HG03460 (cell line): ENCODE results near the gene ASMT.
"Not testable (repeated sequence)": the region's sequence is repeated elsewhere in the genome, so short reads cannot be mapped to it uniquely, and the experiment has no call there.

ENCODE experiments used
- ATAC-seq: cut with Tn5 transposase; IDR thresholded peaks from one replicate; pipeline ENCODE4 v1.9.1; 2021; ENCODE audit not compliant: unreplicated experiment

Gene ASMT

DNA sequence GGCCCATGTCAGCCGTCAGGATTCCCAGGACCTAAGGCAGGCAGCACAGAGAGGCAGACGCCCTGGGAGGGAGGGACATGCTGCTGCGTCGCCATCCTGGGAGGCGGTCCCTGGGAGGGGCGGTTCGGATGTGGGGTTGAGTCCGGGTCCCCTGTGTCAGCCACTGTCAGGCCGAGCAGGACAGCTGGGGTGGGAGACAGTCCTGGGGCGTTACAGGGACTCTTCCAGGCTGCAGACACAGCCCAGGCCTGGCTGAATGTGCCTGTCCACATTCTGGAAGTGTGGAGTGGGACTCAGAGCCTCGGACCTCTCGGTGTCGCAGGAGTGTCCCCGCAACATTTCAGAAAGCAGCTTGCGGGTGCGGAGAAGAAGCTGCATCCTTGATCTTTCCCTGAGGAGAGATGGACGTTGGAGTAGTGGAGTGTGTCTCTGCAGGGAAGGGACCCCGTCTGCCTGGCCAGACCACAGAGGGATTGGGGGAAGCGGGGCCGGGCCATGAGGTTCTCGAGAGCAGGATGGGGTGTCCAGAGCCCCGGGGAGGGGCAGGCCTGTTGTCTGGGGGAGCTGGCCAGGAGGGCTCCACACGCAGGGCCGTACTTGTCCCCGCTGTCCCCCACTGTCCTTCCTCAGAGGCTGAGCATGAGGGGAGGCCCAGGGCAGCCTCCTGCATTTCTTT is 17.4 kb upstream of the ASMT start:
- ATAC-seq = no peak

DNA sequence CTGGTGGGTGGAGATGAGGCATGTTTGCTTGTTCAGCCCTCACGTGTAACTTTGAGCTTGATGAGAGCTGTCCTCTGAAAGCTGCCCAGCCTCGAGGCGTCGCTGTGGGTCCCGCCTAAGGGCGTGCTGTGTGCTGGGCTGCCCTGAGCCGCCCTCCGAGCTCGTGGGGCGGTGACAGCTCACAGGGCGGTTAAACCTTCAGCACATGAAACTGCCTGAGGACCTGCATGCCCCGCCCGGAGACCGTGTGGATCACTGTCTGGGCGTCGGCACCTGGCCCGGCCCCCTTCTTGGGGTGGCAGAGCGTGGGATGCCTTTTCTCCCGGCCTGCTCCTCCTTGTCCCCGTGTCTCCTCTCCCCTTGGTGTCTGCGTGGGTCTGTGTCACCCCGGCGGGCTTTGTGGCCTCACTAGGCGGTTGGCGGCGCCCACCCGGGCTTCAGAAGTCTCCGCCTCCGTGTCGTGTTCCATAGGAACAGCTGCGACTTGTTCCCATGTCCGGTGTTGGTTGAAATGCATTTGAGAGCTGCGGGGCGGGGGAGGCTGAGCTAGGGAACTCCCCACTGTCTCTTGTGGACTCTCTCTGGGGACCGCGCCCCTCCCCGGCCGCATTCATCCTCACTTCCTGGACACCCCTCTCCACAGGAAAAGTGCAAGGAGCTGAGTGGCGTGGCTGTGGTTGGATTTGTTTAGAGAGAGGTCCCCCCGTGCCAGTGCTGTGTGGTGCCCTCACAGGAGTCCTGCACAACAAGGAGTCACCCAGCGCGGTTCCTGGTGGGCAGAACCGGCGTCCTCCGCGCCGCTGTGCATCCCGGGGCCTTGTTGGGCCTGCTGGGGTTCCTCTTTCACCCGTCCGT is 16.6 kb upstream of the ASMT start:
- ATAC-seq = no peak

DNA sequence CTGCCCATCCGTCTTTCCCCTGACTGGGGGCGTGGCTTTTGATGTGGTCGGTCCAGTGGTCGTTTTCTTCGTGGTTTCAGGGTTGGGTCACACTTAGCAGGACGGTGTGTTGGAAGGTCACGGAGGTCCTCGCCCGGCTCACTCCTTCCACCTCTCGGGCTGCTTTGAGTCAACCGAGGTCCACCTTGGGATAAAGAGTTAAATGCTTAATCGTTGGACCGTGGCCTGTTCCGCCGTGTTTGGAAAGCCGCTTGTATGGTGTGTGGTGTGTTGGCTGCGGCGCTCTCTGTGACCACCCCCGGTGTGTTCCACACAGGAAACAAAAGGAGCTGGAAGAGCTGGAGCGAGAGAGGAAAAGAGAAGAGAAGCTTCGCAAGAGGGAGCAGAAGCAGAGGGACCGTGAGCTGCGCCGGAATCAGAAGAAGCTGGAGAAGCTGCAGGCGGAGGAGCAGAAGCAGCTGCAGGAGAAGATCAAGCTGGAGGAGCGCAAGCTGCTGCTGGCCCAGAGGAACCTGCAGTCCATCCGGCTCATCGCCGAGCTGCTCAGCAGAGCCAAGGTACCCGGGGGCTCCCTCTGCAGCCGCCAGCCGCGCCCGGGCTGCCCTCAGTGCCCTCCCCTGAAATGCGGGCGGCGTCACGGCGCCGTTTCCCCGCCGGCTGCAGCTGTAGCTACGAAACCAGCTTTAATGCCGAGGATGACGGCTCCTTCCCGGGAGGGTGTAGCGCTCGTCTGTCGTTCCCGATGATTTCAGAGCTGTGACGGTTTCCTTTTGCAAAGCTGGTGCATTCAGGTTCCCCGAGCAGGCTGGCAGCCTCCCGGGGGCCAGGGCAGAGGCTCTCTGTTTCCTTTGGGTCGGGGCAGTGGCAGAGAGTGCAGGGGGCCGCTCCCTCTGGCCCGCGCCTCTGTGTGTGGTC is 15.7 kb upstream of the ASMT start:
- ATAC-seq = no peak

DNA sequence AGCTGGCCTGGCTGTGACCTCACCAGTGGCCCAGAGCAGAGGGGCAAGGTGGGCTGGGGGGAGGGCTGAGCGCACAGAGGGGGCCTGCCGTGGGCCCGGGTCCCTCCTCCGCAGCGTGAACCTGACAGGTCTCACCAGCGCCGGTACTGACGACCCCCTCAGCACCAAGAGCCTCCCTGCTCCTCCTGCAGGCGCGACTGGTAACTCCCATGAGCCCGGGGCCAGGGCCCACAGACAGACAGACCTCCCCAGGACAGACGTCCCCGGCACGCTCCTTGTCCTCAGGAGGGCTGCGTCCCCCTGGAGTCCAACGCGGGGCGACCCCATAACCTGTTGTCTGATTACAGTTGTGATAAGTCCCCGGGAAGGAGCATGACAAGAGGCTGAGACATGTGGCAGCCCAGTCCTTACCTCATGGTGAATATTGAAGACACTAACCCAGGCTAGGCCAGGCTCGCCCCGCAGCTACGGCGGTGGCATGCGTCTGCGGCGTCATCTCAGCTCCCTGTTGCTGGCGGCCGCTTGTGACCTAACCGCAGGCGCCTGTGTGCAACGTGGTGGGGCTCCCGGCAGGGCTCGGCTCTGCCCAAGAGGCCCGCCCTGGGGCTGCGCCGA is 15.0 kb upstream of the ASMT start:
- ATAC-seq = no peak

DNA sequence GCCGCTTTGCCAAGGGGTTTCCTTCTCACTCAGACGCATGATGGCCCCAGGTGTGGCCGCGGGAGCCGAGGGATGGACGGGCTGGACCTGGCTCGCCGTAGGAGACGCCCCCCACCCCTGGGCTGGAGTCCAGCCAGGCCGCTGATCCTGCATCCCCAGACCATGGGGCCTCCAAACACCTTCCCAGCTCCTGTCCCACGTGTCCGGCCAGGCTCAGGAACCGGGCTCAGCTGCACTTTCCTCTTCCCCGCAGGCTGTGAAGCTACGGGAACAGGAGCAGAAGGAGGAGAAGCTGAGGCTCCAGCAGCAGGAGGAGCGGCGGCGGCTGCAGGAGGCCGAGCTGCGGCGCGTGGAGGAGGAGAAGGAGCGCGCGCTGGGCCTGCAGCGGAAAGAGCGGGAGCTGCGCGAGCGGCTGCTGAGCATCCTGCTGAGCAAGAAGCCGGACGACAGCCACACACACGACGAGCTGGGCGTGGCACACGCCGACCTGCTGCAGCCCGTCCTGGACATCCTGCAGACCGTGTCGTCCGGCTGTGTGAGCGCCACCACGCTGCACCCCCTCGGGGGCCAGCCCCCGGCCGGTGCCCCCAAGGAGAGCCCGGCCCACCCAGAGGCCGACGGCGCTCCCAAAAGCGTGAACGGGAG is 14.3 kb upstream of the ASMT start:
- ATAC-seq = no peak

DNA sequence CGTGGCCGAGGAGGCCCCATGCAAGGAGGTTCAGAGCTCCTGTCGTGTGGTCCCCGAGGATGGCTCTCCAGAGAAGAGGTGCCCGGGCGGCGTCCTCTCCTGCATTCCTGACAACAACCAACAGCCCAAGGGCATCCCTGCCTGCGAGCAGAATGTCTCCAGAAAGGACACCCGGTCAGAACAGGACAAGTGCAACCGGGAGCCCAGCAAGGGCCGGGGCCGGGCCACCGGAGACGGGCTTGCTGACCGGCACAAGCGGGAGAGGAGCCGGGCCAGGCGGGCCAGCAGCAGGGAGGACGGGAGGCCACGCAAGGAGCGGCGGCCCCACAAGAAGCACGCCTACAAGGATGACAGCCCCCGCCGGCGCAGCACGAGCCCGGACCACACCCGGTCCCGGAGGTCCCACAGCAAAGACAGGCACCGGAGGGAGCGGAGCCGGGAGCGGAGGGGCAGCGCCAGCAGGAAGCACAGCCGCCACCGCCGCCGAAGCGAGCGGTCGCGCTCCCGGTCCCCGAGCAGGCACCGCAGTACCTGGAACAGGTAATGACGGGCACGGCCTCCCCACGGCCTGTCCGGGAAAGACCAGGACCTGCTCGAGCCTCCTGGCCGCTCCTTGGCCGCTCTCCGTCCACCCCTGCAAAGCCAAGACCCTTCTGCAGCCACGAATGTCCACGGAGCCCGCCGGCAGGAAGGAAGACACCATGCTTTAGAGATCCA is 13.7 kb upstream of the ASMT start:
- no peak for ATAC-seq

DNA sequence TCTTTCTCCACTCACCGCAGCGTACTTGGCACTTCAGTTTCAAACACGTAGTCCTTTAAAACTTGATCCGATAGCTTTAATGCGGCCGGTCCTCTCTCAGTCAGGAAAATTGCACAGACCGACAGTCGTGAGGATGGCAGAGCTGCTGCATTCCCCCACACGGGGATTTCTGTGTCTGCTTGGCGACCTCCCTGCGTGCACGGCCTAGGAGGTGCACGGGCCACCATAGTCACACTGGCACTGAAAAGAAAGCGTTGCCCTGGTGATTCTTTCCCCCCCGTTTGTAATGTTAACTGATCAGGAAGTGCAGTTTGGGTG is 13.1 kb upstream of the ASMT start:
- ATAC-seq = no peak

DNA sequence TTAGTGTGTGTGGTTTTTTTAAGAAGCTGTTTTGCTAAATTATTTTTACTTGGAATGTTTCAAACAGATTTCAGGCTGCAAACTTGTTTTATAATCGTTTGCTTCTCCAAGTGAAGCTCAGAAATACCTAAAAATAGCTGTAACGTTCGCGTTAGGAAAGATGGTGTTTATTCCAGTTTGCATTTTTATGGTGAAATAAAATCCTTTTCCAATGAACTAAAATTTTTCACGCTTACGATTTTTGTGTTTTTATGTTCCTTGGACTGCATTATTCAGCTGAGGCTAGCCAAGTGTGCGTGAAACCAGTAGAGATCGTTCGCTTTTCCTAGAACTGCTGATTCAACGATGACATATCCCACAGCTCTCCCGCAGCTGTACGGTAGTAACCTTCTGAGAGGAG is 12.6 kb upstream of the ASMT start:
- ATAC-seq = no peak

DNA sequence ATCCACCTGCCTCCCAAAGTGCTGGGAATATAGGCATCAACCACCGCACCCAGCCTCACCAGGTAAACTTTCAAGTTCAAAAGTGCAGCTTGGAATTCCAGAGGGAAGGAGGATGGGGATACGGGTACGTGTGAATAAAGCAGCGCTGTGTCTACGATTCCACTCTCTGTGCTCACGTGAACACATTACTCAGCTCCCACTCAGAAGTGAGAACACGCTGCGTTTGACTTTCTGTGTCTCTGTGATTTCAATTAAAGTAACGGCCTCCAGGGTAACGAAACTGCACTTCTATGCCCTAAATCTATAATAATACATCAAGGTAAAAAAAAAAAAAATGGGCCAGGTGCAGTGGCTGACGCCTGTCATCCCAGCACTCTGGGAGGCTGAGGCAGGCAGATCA is 8.4 kb upstream of the ASMT start:
- no peak for ATAC-seq

DNA sequence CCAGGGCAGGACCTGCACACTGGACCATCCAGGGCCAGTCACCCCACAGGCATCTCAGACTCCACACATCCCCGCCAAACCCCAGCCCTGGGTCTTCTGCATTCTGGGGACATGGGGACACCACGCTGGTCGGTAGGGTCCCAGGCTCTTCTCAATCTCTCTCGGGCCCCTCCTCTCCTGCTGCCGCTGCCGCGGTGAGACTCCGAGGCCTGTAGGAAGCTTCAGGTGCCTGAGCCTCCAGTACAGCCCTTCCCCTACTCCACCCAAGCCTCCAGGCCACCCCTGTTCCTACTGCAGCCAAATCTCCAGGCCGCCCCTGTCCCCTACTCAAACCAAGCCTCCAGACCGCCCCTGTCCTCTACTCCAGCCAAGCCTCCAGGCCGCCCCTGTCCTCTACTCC is 5.5 kb upstream of the ASMT start:
- no peak for ATAC-seq

DNA sequence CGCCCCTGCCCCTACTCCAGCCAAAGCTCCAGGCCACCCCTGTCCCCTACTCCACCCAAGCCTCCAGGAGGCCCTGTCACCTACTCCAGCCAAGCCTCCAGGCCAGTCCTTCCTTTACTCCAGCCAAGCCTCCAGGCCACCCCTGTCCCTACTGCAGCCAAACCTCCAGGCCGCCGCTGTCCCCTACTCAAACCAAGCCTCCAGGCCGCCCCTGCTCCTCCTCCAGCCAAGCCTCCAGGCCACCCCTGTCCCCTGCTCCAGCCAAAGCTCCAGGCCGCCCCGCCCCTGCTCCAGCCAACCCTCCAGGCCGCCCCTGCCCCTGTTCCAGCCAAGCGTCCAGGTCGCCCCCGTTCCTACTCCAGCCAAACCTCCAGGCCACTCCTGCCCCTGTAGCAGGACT is 5.1 kb upstream of the ASMT start:
- no peak for ATAC-seq

DNA sequence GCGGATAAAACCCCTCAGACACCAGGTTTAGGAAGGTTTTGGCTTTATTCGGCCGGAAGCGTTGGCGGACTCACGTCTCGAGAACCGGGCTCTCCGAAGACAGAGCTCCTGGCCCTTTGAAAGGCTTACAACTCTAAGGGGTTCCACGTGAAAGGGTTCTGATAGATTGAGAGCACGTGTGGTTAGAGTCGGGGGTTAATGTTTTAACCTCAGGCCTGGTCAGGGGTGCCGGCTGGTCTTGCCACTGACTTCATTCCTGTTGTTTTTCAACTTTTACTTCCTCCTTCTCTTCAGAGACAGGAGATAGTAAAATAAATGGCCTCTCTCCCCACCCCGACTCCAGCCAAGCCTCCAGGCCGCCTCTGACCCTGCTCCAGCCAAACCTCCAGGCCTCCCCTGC is 4.7 kb upstream of the ASMT start:
- no peak for ATAC-seq

DNA sequence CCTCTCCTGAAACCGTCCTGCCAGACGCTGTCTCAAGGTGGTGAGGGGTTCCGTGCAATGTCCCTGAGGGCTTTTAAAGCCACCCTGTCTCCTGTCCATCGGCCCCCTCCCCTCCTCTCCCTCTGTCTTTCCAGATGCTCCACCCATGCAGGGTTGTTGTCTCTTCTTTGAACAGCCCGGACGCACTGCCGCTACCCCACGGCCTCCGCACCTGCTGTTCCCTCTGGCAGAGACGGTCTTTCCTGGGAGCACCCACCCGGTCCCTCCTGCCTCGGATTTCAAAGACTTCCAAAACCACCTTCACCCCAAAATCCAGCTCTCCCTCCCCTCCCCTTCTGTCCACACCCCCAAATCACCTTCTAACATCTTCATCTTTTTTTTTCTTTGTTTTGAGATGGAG is 4.1 kb upstream of the ASMT start:
- no peak for ATAC-seq

DNA sequence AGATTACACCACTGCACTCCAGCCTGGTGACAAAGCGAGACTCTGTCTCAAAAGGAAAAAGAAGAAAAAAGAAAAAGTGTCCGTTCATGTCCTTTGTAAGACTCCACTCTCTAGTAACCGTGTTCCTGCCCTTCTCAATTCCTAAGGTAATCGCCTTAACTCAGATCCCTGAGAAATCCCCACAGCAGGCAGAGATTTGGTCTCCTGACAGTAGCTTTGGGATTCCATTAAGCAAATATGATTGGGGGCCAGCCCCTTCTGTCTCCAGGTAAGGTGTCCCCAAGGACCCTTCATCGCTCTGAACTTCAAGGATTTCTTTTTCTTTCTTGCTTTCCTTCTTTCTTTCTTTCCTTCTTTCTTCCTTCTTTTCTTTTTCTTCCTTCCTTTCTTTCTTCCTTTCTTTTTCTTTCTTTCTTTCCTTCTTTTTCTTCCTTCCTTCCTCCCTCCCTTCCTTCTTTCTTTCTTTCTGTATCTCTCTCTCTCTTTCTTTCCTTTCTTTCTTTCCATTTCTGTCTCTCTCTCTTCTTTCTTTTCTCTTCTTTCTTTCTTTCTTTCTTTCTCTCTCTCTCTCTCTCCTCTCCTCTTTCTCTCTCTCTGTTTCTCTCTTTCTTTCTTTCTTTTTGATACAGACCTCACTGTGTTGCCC is 2.1 kb upstream of the ASMT start:
- ATAC-seq = no peak

DNA sequence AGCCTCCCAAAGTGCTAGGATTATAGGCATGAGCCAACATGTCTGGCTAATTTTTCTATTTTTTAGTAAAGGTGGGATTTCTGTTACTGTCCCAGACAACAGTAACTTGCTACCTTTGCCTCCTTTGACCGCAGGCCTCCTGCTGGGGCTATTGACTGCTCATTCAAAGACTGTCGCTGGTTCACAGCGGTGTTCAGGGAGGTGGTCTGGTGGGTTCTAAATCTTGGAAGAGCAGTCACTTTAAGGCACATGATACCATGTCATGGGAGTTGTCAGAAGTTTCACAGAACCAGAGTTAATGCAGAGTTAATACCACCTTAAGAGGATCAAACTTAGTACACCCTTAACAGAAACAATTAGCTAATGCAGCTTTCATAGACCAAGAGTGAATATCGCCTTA is 3.8 kb downstream of the ASMT start:
- ATAC-seq = no peak

DNA sequence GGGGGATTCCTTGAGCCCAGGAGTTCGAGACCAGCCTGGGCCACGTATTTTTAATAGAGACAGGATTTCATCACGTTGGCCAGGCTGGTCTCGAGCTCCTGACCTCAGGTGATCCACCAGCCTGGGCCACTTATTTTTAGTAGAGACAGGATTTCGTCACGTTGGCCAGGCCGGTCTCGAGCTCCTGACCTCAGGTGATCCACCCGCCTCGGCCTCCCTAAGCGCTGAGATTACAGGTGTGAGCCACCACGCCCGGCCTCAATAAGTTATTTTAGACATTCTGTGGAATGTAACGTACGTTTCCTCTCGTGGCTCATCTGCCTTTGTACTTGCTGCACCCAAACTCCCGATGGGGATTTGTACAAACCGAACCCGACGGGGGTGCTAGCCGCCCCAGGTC is 8.8 kb downstream of the ASMT start:
- ATAC-seq = no peak

DNA sequence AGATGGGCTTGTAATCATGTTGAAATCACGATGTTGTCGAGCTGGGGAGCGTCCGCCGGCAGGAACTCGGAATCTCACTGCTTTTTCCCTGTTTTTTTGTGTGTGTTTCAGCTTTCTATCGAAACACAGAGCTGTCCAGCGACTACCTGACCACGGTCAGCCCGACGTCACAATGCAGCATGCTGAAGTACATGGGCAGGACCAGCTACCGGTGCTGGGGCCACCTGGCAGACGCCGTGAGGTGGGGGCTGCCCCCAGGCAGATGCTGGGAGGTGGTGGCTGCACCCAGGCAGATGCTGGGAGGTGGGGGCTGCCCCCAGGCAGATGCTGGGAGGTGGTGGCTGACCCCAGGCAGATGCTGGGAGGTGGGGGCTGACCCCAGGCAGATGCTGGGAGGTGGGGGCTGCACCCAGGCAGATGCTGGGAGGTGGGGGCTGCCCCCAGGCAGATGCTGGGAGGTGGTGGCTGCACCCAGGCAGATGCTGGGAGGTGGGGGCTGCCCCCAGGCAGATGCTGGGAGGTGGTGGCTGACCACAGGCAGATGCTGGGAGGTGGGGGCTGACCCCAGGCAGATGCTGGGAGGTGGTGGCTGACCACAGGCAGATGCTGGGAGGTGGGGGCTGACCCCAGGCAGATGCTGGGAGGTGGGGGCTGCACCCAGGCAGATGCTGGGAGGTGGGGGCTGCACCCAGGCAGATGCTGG is 9.4 kb downstream of the ASMT start:
- ATAC-seq = not testable (repeated sequence)

DNA sequence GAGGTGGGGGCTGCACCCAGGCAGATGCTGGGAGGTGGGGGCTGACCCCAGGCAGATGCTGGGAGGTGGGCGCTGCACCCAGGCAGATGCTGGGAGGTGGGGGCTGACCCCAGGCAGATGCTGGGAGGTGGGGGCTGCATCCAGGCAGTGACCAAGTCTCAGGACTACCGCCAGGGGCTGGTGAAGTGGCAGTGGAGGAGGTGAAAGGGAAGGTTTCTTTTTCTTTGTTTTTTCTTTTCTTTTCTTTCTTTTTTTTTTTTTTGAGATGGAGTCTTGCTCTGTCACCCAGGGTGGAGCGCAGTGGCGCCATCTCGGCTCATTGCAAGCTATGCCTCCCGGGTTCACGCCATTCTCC is 10.0 kb downstream of the ASMT start:
- ATAC-seq = not testable (repeated sequence)

DNA sequence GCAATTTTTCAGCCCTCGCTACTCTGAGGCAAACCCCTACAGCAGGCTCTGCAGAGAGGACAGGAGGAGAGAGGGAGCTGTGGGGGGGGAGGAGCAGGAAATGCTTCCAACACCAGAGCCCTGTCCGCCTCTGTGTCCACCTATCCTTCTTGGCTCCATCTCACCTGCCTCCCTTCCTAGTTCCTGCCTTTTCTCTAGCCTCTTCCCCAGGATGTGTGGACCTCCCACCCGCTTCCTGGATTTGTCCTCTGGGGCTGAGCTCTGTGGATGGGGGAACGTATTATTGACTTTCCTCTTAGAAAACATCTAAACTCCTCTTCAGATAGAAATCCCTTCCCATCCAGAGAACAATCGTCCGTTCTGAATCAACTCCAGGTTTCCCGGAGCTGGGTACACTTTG is 14.4 kb downstream of the ASMT start:
- no peak for ATAC-seq
